Smooth muscle cell of the brain vasculature (primary cell): Measurements from ENCODE around the gene GPR143.
A peak's percentile ranks its signal among the peaks of the same experiment; 100 is the strongest.
"Not testable (repeated sequence)": the region's sequence is repeated elsewhere in the genome, so short reads cannot be mapped to it uniquely, and the experiment has no call there.

Experiments
- DNase-seq: peaks from one replicate; pipeline ENCODE4 v3.0.0-alpha.2; 2012; ENCODE audit warnings: low read depth, low spot score

GPR143 gene

DNA sequence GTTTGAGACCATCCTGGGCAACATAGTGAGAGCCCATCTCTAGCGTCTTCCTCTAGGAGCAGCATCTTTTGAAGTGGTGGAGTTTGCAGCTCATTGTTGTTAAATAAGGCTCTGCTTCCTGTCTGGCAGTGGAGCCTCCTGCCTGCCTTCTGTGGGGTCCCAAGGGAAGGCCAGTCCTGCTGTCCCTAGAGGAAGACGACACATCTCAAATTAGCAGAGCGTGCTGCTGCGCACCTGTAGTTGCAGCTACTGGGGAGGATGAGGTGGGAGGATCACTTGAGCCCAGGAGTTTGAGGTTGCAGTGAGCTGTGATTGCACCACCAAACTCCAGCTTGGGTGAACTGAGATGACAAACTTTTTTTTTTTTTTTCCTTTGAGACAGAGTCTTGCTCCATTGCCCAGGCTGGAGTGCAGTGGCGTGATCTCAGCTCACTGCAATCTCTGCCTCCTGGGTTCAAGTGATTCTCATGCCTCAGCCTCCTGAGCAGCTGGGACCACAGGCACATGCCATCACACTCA lies 2.7 kb upstream of the GPR143 start:
- DNase-seq, result not testable (repeated sequence)

DNA sequence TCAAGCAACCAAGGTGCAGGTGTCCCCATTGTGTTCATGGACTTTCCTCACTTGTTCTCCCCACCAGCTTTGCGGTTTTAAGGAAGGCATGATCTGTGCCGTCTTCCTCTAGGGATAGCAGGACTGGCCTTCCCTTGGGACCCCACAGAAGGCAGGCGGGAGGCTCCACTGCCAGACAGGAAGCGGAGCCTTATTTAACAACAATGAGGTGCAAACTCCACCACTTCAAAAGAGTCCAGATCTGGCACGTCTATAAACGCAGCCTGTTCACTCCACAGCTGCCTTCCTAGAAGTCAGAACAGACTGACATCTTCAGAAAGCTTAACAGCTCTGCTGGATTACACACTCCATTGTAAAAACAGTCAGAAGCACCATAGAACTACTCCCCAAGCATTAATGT lies 1.7 kb upstream of the GPR143 start:
- DNase-seq, result no peak

DNA sequence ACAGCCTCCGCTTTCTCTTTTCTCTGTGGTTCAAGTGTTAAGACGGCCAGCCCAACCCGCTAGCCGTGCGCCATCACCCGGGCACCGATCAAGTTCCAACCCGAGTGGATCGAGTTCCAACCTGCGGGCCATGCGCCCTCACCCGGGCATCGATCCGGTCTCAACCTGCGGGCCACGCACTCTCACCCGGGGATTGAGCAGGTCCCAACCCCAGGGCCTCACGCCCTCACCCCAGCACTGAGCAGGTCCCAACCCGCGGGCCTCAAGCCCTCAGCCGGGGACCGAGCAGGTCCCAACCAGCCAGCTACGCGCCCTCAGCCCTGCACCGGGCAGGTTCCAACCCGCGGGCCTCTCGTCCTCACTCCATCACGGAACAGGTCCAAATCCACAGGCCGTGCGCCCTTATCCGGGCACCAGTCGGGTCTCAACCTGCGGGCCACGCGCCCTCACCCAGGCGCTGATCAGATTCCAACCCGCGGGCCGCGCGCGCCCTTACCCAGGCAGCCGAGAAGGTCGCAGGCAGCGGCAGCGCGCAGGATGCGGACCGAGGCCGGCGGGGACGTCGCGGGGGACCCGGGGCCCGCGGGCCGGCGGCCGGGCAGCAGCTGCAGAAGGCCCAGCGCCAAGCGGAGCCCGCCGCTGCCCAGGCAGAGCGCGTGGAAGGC lies 443 bp downstream of the GPR143 start:
- no peak for DNase-seq

DNA sequence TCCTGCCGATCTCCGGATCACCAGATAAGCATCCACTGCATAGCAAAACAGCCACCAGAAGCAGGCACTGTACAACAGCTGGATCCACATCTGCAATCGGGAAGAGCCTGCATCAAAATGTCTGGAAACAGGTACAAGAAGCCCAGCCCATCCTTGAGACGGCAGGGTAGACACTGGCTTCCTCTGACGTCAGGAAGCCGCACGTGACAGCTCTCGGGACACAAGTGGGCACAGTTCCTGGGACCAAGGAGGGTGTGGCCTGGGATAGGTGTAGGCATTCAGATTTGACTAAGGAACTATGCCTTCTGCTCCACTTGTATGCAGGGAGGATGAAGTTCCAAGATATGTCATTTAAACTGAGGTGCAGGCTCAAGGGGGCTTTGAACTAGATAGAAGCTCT lies 6.3 kb downstream of the GPR143 start:
- no peak for DNase-seq

DNA sequence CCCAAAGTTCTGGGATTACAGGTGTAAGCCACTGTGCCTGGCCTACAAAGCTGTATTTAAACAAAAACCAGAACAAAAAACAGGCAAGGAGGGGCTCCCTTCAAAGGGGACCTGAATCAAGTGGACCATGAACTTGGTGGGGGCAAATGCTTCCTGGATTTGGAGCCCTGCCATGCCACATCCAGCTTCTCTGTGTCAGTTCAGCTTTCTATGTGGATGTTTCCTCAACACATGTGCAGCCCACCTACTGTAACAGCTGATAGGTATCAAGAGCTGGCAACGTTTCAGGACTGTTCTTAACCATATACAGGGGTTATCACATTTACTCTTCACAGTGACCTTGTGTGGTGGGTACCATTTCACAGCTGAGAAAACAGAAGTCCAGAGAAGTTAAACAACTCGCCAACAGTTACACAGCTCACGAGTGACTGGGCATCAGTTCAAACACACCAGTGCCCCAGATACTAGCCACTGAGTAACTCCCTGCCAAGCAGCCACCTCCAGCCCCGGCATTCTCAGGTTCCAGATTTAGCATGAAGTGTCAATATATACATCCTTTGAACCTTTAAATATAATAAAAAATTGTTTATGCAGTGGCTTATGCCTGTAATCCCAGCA lies 7.5 kb downstream of the GPR143 start:
- DNase-seq, result no peak

DNA sequence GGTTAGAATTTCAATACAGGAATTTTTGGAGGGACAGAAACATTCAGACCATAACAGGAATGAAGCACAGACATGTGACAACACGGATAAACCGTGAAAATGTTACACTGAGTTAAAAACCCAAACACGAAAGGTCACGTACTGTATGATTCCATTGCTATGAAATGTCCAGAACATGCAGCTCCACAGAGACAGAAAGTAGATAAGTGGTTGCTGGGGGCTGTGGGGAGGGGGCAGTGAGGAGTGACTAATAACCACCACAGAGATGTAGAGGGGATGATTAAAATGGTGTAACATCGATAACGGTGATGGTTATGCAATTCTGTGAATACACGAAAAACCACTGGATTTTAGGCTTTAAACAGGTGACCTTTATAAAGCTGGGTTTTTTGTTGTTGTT lies 8.3 kb downstream of the GPR143 start:
- no peak for DNase-seq

DNA sequence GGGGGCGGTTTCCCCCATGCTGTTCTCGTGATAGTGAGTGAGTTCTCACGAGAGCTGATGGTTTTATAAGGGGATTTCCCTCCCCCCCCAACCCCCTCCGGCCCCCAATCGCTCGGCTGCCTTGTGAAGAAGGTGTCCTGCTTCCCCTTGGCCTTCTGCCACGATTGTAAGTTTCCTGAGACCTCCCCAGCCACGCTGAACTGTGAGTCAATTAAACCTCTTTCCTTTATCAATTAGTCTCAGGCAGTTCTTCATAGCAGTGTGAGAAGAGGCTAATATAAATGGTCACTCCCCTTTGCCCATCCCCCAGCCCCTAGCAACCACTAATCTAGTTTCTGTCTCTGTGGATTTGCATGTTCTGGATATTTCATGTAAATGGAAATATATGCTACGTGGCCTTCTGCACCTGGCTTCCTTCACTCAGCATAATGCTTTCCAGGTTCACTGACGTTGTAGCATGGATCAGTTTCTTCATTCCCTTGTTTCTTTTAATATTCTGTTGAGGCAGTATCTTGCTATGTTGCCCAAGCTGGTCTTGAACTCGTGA lies 16.4 kb downstream of the GPR143 start:
- no peak for DNase-seq

DNA sequence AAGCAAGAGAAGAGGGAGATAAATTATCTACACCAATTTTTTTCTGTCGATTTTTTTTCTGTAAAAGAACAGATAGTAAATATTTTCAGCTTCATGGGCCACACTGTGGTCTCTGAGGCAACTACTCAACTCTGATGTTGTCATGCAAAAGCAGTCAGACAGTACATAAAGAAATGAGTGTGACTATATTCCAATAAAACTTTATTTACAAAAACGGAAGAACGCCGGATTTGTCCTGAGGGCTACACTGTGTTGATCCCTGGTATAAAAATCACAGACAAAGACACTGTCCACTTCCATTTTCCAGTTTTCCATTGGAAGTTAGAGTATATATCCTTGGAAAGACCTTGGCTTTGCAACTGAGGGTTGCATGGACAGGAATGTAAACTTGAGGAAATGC lies 18.0 kb downstream of the GPR143 start:
- no peak for DNase-seq

DNA sequence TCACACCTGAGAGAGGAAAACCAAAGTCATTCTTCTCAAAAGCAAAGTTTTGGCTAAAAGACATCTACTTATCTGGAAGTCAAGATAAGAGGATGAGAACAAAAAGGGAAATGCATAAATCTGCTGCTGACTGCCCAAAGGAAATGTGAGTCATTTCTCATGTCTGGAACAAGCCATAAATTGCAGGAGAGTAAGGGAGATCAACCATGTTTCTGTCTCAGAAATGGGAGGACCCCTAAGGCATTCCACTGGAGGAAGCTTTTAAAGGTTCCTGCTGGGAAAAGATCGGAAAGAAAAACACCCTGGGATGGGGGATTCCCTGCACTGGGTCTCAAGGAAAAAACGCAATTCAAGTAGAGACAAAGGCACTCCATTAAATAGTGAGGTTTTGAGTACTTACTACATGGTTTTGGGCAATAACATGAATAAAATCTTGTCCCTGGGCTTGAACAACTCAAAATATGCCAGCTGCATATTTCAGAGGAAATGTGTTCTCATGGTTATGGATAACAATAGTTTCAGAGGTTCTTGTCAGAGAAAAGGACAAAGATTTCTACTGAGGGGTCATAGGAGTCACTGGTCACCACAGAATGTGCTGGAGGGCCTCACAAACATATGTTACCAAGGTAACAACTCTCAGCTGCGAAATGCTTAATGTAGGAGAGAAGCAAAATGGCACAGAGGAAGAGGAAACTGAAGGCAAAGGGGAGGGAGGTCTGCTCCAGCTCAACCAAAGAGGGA lies 19.3 kb downstream of the GPR143 start:
- no peak for DNase-seq

DNA sequence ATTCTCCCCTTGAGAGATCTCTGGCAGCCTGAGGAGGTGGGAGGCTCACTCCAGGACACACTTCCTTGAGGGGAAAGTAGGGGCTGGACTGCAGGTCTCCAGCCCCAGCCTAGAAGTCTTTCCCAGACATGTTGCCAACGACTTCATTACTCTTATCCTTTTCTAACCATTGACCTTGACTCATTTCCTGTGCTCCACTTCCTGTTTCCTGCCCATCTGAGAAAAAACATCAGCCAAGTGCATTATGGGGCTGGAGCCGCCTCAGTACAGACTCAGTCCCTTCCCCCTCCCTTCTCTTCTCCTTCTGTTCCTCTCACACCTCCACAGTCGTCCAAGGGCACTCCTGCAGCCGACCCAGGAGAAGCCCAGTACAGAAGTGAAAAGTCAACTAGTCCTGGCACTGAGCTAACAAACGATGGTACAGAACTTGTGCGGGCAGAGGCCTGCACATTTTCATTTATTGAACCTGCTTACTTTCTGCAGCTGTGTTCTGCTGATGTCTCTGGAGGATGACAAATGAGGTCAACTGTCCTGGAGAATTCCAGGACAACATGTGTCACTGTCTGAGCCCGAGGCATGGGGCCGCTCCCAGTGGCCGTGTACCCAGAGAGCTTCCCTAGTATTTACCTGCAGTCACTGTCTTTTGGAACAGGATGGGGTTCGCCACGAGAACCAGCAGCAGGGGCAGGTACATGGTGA lies 20.1 kb downstream of the GPR143 start:
- DNase-seq, result no peak

DNA sequence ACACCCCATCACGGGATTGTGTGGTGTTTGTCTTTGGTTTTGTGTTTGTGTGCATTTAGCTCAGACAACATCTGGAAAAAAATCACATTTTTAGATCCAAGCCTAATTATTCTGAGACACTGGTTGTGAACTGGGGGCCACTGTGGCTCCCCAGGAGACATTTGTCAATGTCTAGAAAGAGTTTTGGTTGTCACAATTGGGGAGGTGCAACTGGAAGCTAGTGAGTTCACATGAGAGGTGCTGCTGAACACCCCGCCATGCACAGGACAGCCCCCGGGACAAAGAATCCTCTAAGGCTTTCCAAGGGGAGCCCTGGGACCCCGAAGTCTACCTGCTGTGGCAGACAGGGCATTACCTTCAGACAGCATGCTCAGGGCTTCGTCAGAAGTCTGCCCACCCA lies 26.5 kb downstream of the GPR143 start:
- DNase-seq, result no peak

DNA sequence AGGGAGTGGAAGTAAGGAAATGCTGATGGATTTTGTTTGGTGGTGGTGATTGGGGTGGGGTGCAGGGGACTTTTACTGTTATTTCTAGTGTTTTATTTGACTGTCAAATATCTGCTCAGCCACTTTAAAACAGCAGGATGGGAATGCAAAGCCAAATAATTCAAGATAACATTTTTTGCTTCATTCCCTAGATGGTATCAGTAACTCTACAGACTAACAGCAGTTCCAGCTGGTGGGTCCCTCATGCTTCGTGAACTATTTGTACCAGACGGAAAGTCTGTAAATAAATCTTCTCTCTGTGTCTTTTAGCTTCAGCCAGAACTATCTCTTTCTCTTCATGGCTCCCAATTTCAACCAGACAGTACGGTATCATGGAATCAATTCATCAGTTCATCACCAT lies 27.5 kb downstream of the GPR143 start:
- DNase-seq, result no peak

DNA sequence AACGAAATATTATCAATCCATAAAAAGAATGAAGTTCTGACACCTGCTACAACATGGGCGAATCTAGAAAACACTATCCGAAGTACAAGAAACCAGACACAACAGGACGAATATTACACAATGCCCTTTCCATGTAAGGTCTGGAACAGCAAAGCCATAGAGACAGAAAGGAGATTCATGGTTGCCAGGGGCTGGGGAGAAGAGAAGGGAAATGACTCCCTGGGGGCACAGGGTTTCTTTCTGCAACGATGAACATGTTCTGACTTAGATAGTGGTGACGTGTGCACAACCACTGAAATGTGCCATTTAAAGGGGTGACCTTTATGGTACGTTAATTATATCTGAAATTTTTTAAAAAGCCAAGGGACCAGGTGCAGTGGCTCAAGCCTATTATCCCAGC lies 28.3 kb downstream of the GPR143 start:
- no peak for DNase-seq

DNA sequence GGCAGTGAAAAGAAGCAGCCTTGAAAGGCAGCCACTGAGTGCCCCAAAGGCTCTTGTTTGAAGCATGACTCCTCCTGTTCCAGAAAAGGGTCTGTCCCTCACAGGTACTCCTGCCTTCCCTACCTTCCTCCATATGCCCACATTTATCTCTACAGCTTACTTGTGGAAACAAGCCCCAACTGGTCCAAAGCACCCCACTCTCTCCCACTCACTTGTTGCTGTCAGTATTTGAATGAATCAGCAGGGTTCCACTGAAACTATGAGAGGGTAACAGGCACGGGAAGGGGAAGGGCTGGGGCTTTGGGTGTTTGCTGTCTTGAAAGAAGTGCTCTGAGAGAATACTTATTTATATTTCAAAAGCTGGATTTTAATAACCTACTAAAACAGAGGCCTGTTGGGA lies 34.9 kb downstream of the GPR143 start:
- DNase-seq, result no peak

DNA sequence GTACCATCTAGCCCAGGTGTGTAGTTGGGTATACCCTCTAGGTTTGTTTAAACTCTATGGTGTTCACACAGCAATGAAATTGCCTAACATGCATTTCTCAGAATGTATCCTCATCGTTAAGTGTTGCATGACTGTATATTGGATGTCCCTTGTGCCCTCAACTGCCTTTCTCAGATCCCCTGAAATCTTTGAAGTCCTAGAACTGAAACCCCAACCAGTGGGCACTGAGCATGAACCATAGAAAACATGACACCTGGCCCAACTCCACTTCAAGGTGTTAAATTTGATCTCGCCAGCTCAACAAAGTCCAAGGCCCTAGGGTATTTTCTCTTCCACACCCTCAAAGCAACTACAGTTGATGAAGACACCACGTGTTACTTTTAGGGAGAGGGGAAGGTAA lies 35.6 kb downstream of the GPR143 start:
- DNase-seq, result no peak

DNA sequence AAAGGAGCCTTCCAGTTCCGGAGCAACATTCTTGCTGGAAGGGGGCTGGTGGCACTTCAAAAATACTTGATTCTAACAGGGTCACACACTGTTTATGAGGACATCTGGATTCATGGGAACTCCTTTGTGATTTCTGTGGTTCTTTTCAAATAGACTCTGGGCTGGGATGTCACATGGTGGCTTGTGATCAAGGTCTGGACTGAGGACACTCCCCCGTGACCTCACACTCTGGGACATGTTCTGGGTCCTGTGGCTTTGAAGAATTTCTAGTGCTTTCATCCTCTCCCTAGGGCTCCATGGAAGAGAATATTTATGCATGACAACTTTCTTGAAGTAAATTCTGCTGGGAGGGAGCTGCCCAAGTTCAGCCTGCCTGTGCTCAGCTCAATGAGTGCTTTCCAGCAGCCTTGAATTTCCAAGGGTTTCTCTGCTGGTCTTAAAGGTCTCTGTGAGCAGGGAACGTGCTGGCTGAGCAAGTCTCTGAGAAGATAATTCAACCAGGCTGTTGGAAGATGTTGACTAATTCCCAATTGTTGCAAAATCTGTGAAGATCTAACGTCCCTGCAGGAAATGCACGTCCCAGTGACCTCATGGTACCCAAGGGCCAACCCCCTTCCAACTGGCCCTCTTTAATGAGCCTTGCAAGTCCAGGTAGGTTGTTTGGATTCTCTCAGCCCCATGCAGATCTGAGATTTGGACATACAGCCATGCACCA lies 36.3 kb downstream of the GPR143 start:
- DNase-seq, result no peak

DNA sequence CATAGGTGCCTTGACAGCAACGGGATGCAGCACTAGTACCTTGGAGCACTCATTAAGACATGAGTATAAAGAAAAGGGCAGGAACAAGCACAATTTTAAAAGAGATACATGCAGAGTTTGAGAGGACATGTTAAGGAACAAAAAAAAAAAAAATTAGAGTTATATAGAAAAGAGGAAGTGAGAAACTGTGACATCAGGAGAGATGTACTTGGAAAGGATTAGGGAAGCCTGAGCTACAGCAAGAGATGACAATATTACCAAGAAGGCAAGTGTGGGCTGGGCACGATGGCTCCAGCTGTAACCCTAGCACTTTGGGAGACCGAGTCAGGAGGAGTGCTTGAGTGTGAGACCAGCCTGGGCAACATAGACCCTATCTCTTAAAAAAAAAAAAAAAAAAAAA lies 37.4 kb downstream of the GPR143 start:
- DNase-seq, result no peak

DNA sequence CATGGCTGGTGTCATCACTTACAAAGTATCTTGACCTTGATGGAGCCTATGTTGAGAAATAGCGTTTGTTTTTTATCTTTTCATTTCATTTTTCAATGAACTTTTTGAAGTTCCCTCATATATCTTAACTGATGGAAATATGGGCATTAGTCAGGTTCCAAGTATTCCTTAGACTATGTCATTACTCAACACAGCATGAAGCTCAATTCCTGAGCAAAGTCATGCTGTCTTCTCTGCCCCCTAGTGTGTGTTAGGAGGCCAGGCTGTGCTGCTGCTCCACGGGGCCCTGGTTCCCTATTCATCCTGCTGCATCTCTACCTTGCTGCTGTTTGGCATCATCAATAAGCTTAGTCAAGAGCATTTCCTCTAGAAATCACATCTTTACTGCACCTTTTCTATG lies 40.9 kb downstream of the GPR143 start:
- DNase-seq, result no peak

DNA sequence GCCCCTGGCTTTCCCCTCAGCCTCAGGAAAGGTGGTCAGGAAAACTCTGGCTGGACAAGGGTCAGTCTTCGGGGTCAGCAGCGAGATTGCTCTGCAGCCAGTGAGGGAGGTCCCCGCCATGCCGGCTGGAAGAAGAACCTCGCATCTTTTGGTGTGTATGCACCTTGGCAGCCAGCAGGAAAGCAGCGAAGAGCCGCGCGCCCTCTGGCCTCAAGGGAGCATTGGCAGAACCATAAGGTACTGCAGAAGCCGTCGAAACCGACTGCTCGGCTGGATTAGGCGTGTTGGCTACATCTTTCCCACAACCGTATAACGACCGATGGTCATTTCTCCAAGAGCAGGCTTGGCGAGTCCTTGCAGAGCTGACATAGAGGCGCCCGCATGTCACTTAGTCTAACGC lies 48.3 kb downstream of the GPR143 start:
- DNase-seq, result no peak

DNA sequence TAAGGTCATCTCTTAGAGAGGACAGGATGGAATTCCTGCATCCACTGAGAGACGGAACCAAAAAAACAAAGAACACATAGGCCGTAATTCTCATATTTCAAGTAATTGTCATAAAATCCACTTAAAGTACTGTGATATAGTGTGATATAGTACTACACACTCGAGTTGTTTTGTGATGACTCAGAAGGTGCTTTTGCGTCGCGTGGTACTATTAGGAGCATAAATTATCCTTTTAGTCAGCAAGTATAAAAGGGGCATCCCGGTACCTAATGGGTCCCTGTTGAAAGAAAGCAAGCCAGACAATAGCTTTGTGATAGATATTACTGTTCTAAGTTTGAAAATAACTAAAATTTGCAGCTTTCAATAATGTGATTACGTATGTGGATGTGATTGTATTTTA lies 55.3 kb downstream of the GPR143 start:
- no peak for DNase-seq

DNA sequence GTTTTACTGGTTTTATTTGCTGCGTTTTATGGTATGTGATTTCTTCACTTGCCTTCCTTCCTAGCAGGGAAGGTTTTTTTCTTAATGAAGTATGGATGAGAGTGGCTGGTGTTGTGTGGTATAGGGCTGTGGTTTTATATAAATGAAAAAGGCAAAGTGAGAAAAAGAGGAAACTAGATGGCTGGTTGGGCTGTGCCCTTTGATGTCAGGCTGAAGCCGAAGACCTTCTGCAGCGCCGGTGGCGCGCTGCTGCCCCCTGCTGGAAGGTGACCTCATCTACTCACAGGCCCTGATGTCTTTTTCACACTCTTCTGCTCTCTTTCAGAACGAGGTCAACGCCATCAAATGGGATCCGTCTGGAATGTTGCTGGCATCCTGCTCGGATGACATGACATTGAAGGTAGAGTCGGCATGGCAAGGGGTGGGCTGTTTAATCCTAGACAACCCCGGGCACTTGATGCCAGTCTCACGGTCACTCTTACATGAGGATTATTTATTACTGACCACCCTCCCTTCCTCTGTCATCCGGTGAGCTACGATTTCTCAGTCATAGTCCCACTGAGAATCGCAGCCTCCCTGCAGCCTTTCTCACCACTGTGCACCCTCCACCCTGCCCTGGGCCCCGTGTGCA lies 56.6 kb downstream of the GPR143 start:
- DNase-seq, result peak; percentile 44
